HS-5 (cell line): Measurements from ENCODE around the gene EEFSEC.

Experiments
- DNase-seq: peaks from one replicate; pipeline ENCODE4 v3.0.0-alpha.2; 2012; ENCODE audit warnings: low read depth

Gene EEFSEC

GRCh38 chr3:128217702-128218547 is 64.6 kb downstream of the EEFSEC start:
- no peak for DNase-seq

- no peak for DNase-seq
These were observed 65.4 kb downstream of the EEFSEC start for GRCh38 chr3:128218548-128219257.

- no peak for DNase-seq
These were observed 68.0 kb downstream of the EEFSEC start for GRCh38 chr3:128221328-128221727.

GRCh38 chr3:128222796-128223385 is 69.6 kb downstream of the EEFSEC start:
- no peak for DNase-seq

GRCh38 chr3:128226186-128226725 is 73.0 kb downstream of the EEFSEC start:
- DNase-seq = no peak

GRCh38 chr3:128226795-128227395 is 73.6 kb downstream of the EEFSEC start:
- no peak for DNase-seq

GRCh38 chr3:128227507-128227906 is 74.2 kb downstream of the EEFSEC start:
- DNase-seq = no peak

- DNase-seq = no peak
These were observed 75.2 kb downstream of the EEFSEC start for GRCh38 chr3:128228366-128228910.

- DNase-seq = no peak
These were observed 76.0 kb downstream of the EEFSEC start for GRCh38 chr3:128229106-128229857.

- no peak for DNase-seq
These were observed 78.3 kb downstream of the EEFSEC start for GRCh38 chr3:128231606-128232005.

- no peak for DNase-seq
These were observed 79.3 kb downstream of the EEFSEC start for GRCh38 chr3:128232376-128233178.

GRCh38 chr3:128235207-128235926 is 82.1 kb downstream of the EEFSEC start:
- DNase-seq = no peak

- DNase-seq = no peak
These were observed 83.4 kb downstream of the EEFSEC start for GRCh38 chr3:128236657-128237056.

GRCh38 chr3:128237348-128238183 is 84.3 kb downstream of the EEFSEC start:
- no peak for DNase-seq

- DNase-seq = no peak
These were observed 84.9 kb downstream of the EEFSEC start for GRCh38 chr3:128238184-128238489.

GRCh38 chr3:128239304-128239703 is 86.0 kb downstream of the EEFSEC start:
- no peak for DNase-seq

GRCh38 chr3:128240232-128240631 is 87.0 kb downstream of the EEFSEC start:
- no peak for DNase-seq

GRCh38 chr3:128241741-128242140 is 88.5 kb downstream of the EEFSEC start:
- no peak for DNase-seq
